Mesenchymal stem cell (in vitro differentiated cells and primary cell): Measurements from ENCODE around the gene HMGN1.

Source experiments
- DNase-seq: peaks from one replicate; pipeline ENCODE4 v3.0.0-alpha.2; 2013
- H2AFZ ChIP-seq: one replicate; pipeline ENCODE4 v1.6.1; 2013; ENCODE audit warnings: low read depth, mild to moderate bottlenecking, control low read depth, inconsistent platforms, low read length, moderate library complexity
- H2AK5ac ChIP-seq: 2 replicates; pipeline ENCODE4 v1.6.1; 2013; ENCODE audit warnings: low read length, moderate library complexity, mild to moderate bottlenecking, inconsistent platforms; ENCODE audit not compliant: severe bottlenecking
- H2BK120ac ChIP-seq: one replicate; pipeline ENCODE4 v1.6.1; 2013; ENCODE audit warnings: low read depth, mild to moderate bottlenecking, inconsistent platforms, low read length, moderate library complexity
- H2BK12ac ChIP-seq, 2 experiments: one replicate each; pipeline ENCODE4 v1.6.1; 2013; ENCODE audit warnings: inconsistent platforms in 2 of 2, low read length in 2 of 2, mild to moderate bottlenecking in 2 of 2, moderate library complexity in 2 of 2, control low read depth in 1 of 2
- H2BK15ac ChIP-seq: one replicate; pipeline ENCODE4 v1.6.1; 2013; ENCODE audit warnings: mild to moderate bottlenecking, low read depth, inconsistent platforms; ENCODE audit not compliant: poor library complexity, severe bottlenecking
- H2BK5ac ChIP-seq: 2 replicates; pipeline ENCODE4 v1.6.1; 2013; ENCODE audit warnings: low read depth, mild to moderate bottlenecking, low read length, control low read depth, inconsistent platforms; ENCODE audit not compliant: poor library complexity, severe bottlenecking
- H3K14ac ChIP-seq, 2 experiments: one replicate each; pipeline ENCODE4 v1.6.1; 2013; ENCODE audit warnings: inconsistent platforms in 2 of 2, low read length in 2 of 2, control low read depth in 1 of 2, mild to moderate bottlenecking in 1 of 2, moderate library complexity in 1 of 2
- H3K18ac ChIP-seq, 2 experiments: one replicate each; pipeline ENCODE4 v1.6.1; 2013; ENCODE audit warnings: inconsistent platforms in 2 of 2, low read length in 2 of 2, control low read depth in 1 of 2, low read depth in 1 of 2, mild to moderate bottlenecking in 1 of 2
- H3K23ac ChIP-seq, 2 experiments: one replicate each; pipeline ENCODE4 v1.6.1; 2013; ENCODE audit warnings: inconsistent platforms in 2 of 2, low read length in 2 of 2, mild to moderate bottlenecking in 2 of 2, moderate library complexity in 2 of 2, control low read depth in 1 of 2
- H3K27ac ChIP-seq: 2 replicates; pipeline ENCODE4 v1.5.1; 2013; ENCODE audit warnings: mild to moderate bottlenecking, moderate library complexity, low read length, control low read depth, inconsistent platforms; ENCODE audit not compliant: poor library complexity, severe bottlenecking
- H3K27me3 ChIP-seq, 2 experiments: 2 replicates each; pipeline versions ENCODE4 v1.6.1 to v1.7.0; 2013; ENCODE audit warnings: low read length in 2 of 2, mild to moderate bottlenecking in 2 of 2, moderate library complexity in 2 of 2, control low read depth in 1 of 2, inconsistent platforms in 1 of 2; ENCODE audit not compliant: control insufficient read depth in 1 of 2, insufficient read depth in 1 of 2
- H3K36me3 ChIP-seq, 2 experiments: 2 replicates each; pipeline versions ENCODE4 v1.6.1 to v1.7.0; 2013; ENCODE audit warnings: low read length in 2 of 2, control low read depth in 1 of 2, inconsistent platforms in 1 of 2, low read depth in 1 of 2, mild to moderate bottlenecking in 1 of 2; ENCODE audit not compliant: insufficient read depth in 2 of 2, control insufficient read depth in 1 of 2
- H3K4ac ChIP-seq, 2 experiments: one replicate each; pipeline ENCODE4 v1.6.1; 2013; ENCODE audit warnings: inconsistent platforms in 2 of 2, low read length in 2 of 2, mild to moderate bottlenecking in 2 of 2, moderate library complexity in 2 of 2, control low read depth in 1 of 2, low read depth in 1 of 2
- H3K4me1 ChIP-seq: 2 replicates; pipeline ENCODE4 v1.6.1; 2013; ENCODE audit warnings: low read depth, low read length, control low read depth; ENCODE audit not compliant: control insufficient read depth, insufficient read depth
- H3K4me2 ChIP-seq: 2 replicates; pipeline ENCODE4 v1.6.1; 2013; ENCODE audit warnings: low read length, mild to moderate bottlenecking, inconsistent platforms; ENCODE audit not compliant: poor library complexity, severe bottlenecking
- H3K4me3 ChIP-seq, 2 experiments: 2 replicates each; pipeline versions ENCODE4 v1.5.1 to v1.7.0; 2013; ENCODE audit warnings: low read length in 2 of 2, mild to moderate bottlenecking in 2 of 2, control low read depth in 1 of 2, low read depth in 1 of 2; ENCODE audit not compliant: insufficient read depth in 1 of 2
- H3K79me1 ChIP-seq: replicated peaks from 2 replicates; pipeline ENCODE4 v1.6.1; 2013; ENCODE audit warnings: mild to moderate bottlenecking, control low read depth, low read length, inconsistent platforms; ENCODE audit not compliant: poor library complexity, severe bottlenecking
- H3K9ac ChIP-seq: 2 replicates; pipeline ENCODE4 v1.7.0; 2013; ENCODE audit warnings: mild to moderate bottlenecking, low read length, moderate library complexity
- H3K9me3 ChIP-seq: 2 replicates; pipeline ENCODE4 v1.7.0; 2013; ENCODE audit warnings: mild to moderate bottlenecking, low read length; ENCODE audit not compliant: control insufficient read depth
- H4K8ac ChIP-seq: one replicate; pipeline ENCODE4 v1.6.1; 2013; ENCODE audit warnings: inconsistent platforms, mild to moderate bottlenecking, low read length, moderate library complexity
- H4K91ac ChIP-seq: one replicate; pipeline ENCODE4 v1.6.1; 2013; ENCODE audit warnings: mild to moderate bottlenecking, low read length, inconsistent platforms
- WGBS: methylation state at CpG from one replicate; pipeline ENCODE4 v1.1.7; 2013; ENCODE audit warnings: mixed read lengths; 5-methylcytosine and 5-hydroxymethylcytosine counted together

HMGN1 gene

GRCh38 chr21:39332175-39332574 lies 16.7 kb downstream of the HMGN1 start:
- H3K79me1 ChIP-seq: no peaks in the 10 kb centered on the region
- H3K4me1 ChIP-seq: no peaks in the 10 kb centered on the region
- no peak overlapping the region for H2BK12ac ChIP-seq
- no peak overlapping the region for H2BK120ac ChIP-seq
- H3K4ac ChIP-seq: no peak overlapping the region
- H2BK5ac ChIP-seq: no peak overlapping the region
- no peak overlapping the region for H3K4me2 ChIP-seq
- no peak overlapping the region for H3K23ac ChIP-seq
- H2BK15ac ChIP-seq: no peak overlapping the region
- H3K4me3 ChIP-seq: no peak overlapping the region
- no peaks in the 10 kb centered on the region for H3K27me3 ChIP-seq
- no peak overlapping the region for H2AFZ ChIP-seq
- H4K8ac ChIP-seq: no peak overlapping the region
- no peak overlapping the region for H2AK5ac ChIP-seq
- no peak overlapping the region for H4K91ac ChIP-seq
- no peak overlapping the region for H3K18ac ChIP-seq
- no peak overlapping the region for H3K27ac ChIP-seq
- no peak overlapping the region for H3K9ac ChIP-seq
- 38% methylated on average over 6 of the region's 8 CpGs for WGBS
- no peak overlapping the region for H3K14ac ChIP-seq
- no peak for DNase-seq
- no peaks in the 10 kb centered on the region for H3K36me3 ChIP-seq
- H3K9me3 ChIP-seq: no peaks in the 10 kb centered on the region

- Histone ChIP-seq H2AFZ (no peak overlapping the region), H2BK15ac (no peak overlapping the region), H2AK5ac (no peak overlapping the region), H3K4me1 (no peaks in the 10 kb centered on the region), H2BK5ac (no peak overlapping the region), H3K4me2 (no peak overlapping the region), H2BK120ac (no peak overlapping the region), H3K4me3 (no peak overlapping the region), H3K18ac (no peak overlapping the region), H3K23ac (no peak overlapping the region), H3K14ac (no peak overlapping the region), H3K9ac (no peak overlapping the region), H3K9me3 (no peaks in the 10 kb centered on the region), H4K8ac (no peak overlapping the region), H3K79me1 (no peaks in the 10 kb centered on the region), H2BK12ac (no peak overlapping the region), H3K4ac (no peak overlapping the region), H4K91ac (no peak overlapping the region), H3K27ac (no peak overlapping the region), H3K27me3 (no peaks in the 10 kb centered on the region), H3K36me3 (no peaks in the 10 kb centered on the region)
- no peak for DNase-seq
- 85% methylated on average over 6 of the region's 6 CpGs for WGBS
Measured at GRCh38 chr21:39330001-39330400, 18.9 kb downstream of the HMGN1 start.

- no peak for DNase-seq
- Histone ChIP-seq H2BK15ac (no peak overlapping the region), H4K8ac (no peak overlapping the region), H3K27me3 (no peaks in the 10 kb centered on the region), H3K79me1 (no peaks in the 10 kb centered on the region), H3K36me3 (no peaks in the 10 kb centered on the region), H2BK12ac (no peak overlapping the region), H2AK5ac (no peak overlapping the region), H3K9ac (no peak overlapping the region), H3K9me3 (no peaks in the 10 kb centered on the region), H3K4ac (no peak overlapping the region), H3K4me2 (no peak overlapping the region), H3K18ac (no peak overlapping the region), H3K27ac (no peak overlapping the region), H2BK120ac (no peak overlapping the region), H4K91ac (no peak overlapping the region), H3K14ac (no peak overlapping the region), H2BK5ac (no peak overlapping the region), H3K23ac (no peak overlapping the region), H2AFZ (no peak overlapping the region), H3K4me3 (no peak overlapping the region), H3K4me1 (no peaks in the 10 kb centered on the region)
- WGBS: 100% methylated on average over 2 of the region's 7 CpGs
Measured at GRCh38 chr21:39327727-39328126, 21.2 kb downstream of the HMGN1 start.

- no peak overlapping the region for H2BK5ac ChIP-seq
- H3K79me1 ChIP-seq: no peaks in the 10 kb centered on the region
- no peak overlapping the region for H3K9ac ChIP-seq
- 84% methylated on average over 6 of the region's 7 CpGs for WGBS
- H3K27me3 ChIP-seq: no peaks in the 10 kb centered on the region
- no peak overlapping the region for H2BK120ac ChIP-seq
- H2AK5ac ChIP-seq: no peak overlapping the region
- no peak overlapping the region for H3K4ac ChIP-seq
- no peak overlapping the region for H4K8ac ChIP-seq
- peak overlapping the region in 1 of 2 experiments; percentile 42 for H3K14ac ChIP-seq
- H2AFZ ChIP-seq: no peak overlapping the region
- no peaks in the 10 kb centered on the region for H3K9me3 ChIP-seq
- H3K36me3 ChIP-seq: no peaks in the 10 kb centered on the region
- DNase-seq: no peak
- no peak overlapping the region for H2BK12ac ChIP-seq
- H3K27ac ChIP-seq: no peak overlapping the region
- no peak overlapping the region for H3K4me3 ChIP-seq
- no peak overlapping the region for H3K23ac ChIP-seq
- no peak overlapping the region for H3K4me2 ChIP-seq
- no peaks in the 10 kb centered on the region for H3K4me1 ChIP-seq
- H3K18ac ChIP-seq: no peak overlapping the region
- H4K91ac ChIP-seq: no peak overlapping the region
- no peak overlapping the region for H2BK15ac ChIP-seq
Measured at GRCh38 chr21:39326607-39327307, 22.1 kb downstream of the HMGN1 start.
